HepG2 (cell line): ENCODE data around the gene COL4A6. TPM values are rescaled to one million over a fixed set of nuclear protein-coding genes. Genes with fewer than 3 reads are reported as not detected.
A peak's percentile ranks its signal among the peaks of the same experiment; 100 is the strongest.

ENCODE experiments used
- ATAC-seq: fragments of 200-7000 bp; cut with Tn5 transposase; 3 replicates; pipeline ENCODE4 v1.9.1; 2020; ENCODE audit warnings: mild to moderate bottlenecking, moderate library complexity
- Bru-seq: library from RNA; stranded (reverse); fragments of 400-500 nt; gene quantifications from one replicate; lab custom pipeline; 2021; lab: Mats Ljungman, UMichigan
- BruChase-seq, 2 experiments: library from RNA; stranded (reverse); fragments of 400-500 nt; gene quantifications; one replicate each; lab custom pipeline; 2021; lab: Mats Ljungman, UMichigan
- BruUV-seq: library from RNA; stranded (reverse); fragments of 400-500 nt; replicated peaks from 2 replicates; lab custom pipeline; 2021; lab: Mats Ljungman, UMichigan
- CTCF ChIA-PET: fragments of 300-600 bp; formaldehyde crosslinking; extraction: SDS; loops from one replicate; lab custom pipeline; 2021; ENCODE audit warnings: low total read pairs, inconsistent platforms, low intra/inter-chr PET ratio; lab: Yijun Ruan, JAX
- POLR2A ChIA-PET: fragments of 350-600 bp; sonication (Branson Sonifier 250); formaldehyde crosslinking; loops from one replicate; lab custom pipeline; 2020; ENCODE audit warnings: antibody characterized with exemption, inconsistent platforms; lab: Yijun Ruan, JAX
- DNase-seq: peaks from one replicate; pipeline ENCODE4 v3.0.0-alpha.2; 2015; ENCODE audit warnings: low spot score
- FAIRE-seq: peaks from 3 replicates; lab custom pipeline; 2011; peaks lifted over from hg19 to GRCh38; lab: Jason Lieb, UNC
- H2AFZ ChIP-seq: one replicate; pipeline ENCODE4 v1.6.1; 2011; ENCODE audit warnings: low read length, inconsistent platforms
- H3K27ac ChIP-seq: fragments of 300-600 bp; 3 replicates; pipeline ENCODE4 v1.8.0; 2011; ENCODE audit warnings: mixed run types, mild to moderate bottlenecking, mixed read lengths, low read length, inconsistent platforms; ENCODE audit not compliant: insufficient read depth; ENCODE audit errors: extremely low read length
- H3K27me3 ChIP-seq, 2 experiments: fragments of 200-600 bp in 1 of 2; 2 replicates in 1 of 2; 3 replicates in 1 of 2; pipeline versions ENCODE4 v1.6.0 to v1.8.0; 2011; ENCODE audit warnings: low read length in 2 of 2, mild to moderate bottlenecking in 2 of 2, moderate library complexity in 2 of 2, inconsistent platforms in 1 of 2; ENCODE audit not compliant: insufficient read depth in 2 of 2, control insufficient read depth in 1 of 2
- H3K36me3 ChIP-seq, 2 experiments: fragments of 200-600 bp in 1 of 2; replicated peaks in 1 of 2; 2 replicates in 1 of 2; 3 replicates in 1 of 2; pipeline versions ENCODE4 v1.5.1 to v1.8.0; 2011; ENCODE audit warnings: low read length in 2 of 2, inconsistent platforms in 1 of 2; ENCODE audit not compliant: insufficient read depth in 2 of 2, control insufficient read depth in 1 of 2
- H3K4me1 ChIP-seq: 2 replicates; pipeline ENCODE4 v1.5.1; 2012; ENCODE audit warnings: low read length, inconsistent platforms; ENCODE audit not compliant: insufficient read depth
- H3K4me2 ChIP-seq: 2 replicates; pipeline ENCODE4 v1.6.0; 2011; ENCODE audit warnings: low read depth, low read length, inconsistent platforms
- H3K4me3 ChIP-seq, 3 experiments: fragments of 200-600 bp in 1 of 3; sonication (generic), shearing (Covaris generic) in 1 of 3; replicated peaks in 1 of 3; 2 replicates each; pipeline ENCODE4 v1.5.1; 2011 to 2016; ENCODE audit warnings: low read length in 3 of 3, inconsistent platforms in 2 of 3, low read depth in 2 of 3, mild to moderate bottlenecking in 2 of 3, control low read depth in 1 of 3, mixed read lengths in 1 of 3; ENCODE audit not compliant: insufficient read depth in 1 of 3
- H3K79me2 ChIP-seq: one replicate; pipeline ENCODE4 v1.6.1; 2011; ENCODE audit warnings: low read length, inconsistent platforms; ENCODE audit not compliant: insufficient read depth
- H3K9ac ChIP-seq: 2 replicates; pipeline ENCODE4 v1.6.0; 2011; ENCODE audit warnings: mild to moderate bottlenecking, low read depth, low read length, inconsistent platforms; ENCODE audit not compliant: insufficient read depth
- H3K9me3 ChIP-seq: 2 replicates; pipeline ENCODE4 v1.5.1; 2012; ENCODE audit warnings: mild to moderate bottlenecking, low read length
- H4K20me1 ChIP-seq: 2 replicates; pipeline ENCODE4 v1.6.0; 2011; ENCODE audit warnings: inconsistent platforms, mild to moderate bottlenecking, low read length, moderate library complexity; ENCODE audit not compliant: insufficient read depth
- ETV5 ChIP-seq: IDR thresholded peaks from 2 replicates; pipeline ENCODE4 v1.6.1; 2018; ENCODE audit warnings: missing biosample characterization, missing genetic modification reagents, inconsistent platforms, borderline replicate concordance
- ETV6 ChIP-seq: sonication (generic); formaldehyde crosslinking; conservative IDR thresholded peaks from 2 replicates; pipeline ENCODE4 v1.4.0; 2020; ENCODE audit warnings: missing genetic modification reagents
- HNF4A ChIP-seq: sonication (generic); formaldehyde crosslinking; IDR thresholded peaks from 2 replicates; pipeline ENCODE4 v1.4.0; 2020; ENCODE audit warnings: missing genetic modification reagents
- KMT2A ChIP-seq: sonication (generic); formaldehyde crosslinking; IDR thresholded peaks from 2 replicates; pipeline ENCODE4 v1.4.0; 2020; ENCODE audit warnings: missing genetic modification reagents
- ZBTB38 ChIP-seq: sonication (generic); formaldehyde crosslinking; IDR thresholded peaks from 2 replicates; pipeline ENCODE4 v1.5.1; 2020; ENCODE audit warnings: mild to moderate bottlenecking, missing genetic modification reagents
- ZC3H13 ChIP-seq: sonication (generic); formaldehyde crosslinking; IDR thresholded peaks from 2 replicates; pipeline ENCODE4 v1.8.1; 2023; ENCODE audit warnings: mild to moderate bottlenecking, missing genetic modification reagents, moderate library complexity
- WGBS: methylation state at CpG from one replicate; pipeline ENCODE4 v1.1.6; 2017; ENCODE audit warnings: low lambda C conversion rate; 5-methylcytosine and 5-hydroxymethylcytosine counted together
- in situ Hi-C: cut with HindIII; loops from 2 replicates; pipeline ENCODE4 v1.10.0; 2017; ENCODE audit warnings: low pct_unique_long_range_greater_than_20kb; ENCODE audit not compliant: extremely low pct_ligation_motif_present
- intact Hi-C: fragments of 100-400 bp; cut with micrococcal nuclease; formaldehyde crosslinking; loops from one replicate; pipeline ENCODE4 v1.10.0; 2022; ENCODE audit not compliant: unreplicated experiment
- long read RNA-seq, 2 experiments: library from RNA in 1 of 2; library from polyadenylated mRNA in 1 of 2; stranded (forward) in 1 of 2; unstranded in 1 of 2; transcript quantifications; one replicate each; pipeline ENCODE4 v2.0.0, GENCODE V29; 2019 to 2022
- polyA minus RNA-seq, 3 experiments: library from RNA; depleted of rRNA, polyadenylated mRNA; stranded (reverse); fragments of >200 nt; gene quantifications; 2 replicates each; pipeline ENCODE4 v1.2.3, GENCODE V29; 2011; ENCODE audit warnings: low replicate concordance in 1 of 3
- polyA plus RNA-seq, 8 experiments: library from polyadenylated mRNA; depleted of rRNA in 3 of 8; stranded (reverse) in 7 of 8; unstranded in 1 of 8; fragments of >200 nt; fragmentation: Illumina TruSeq in 4 of 8; extraction: Trizol in 4 of 8; gene quantifications; 2 replicates each; pipeline versions ENCODE4 v1.2.1 to v1.2.3, GENCODE V29; 2011 to 2016; ENCODE audit warnings: low read depth in 4 of 8, missing spikeins in 1 of 8, mixed read lengths in 1 of 8; ENCODE audit not compliant: insufficient read depth in 1 of 8
- total RNA-seq, 5 experiments: library from RNA; depleted of rRNA; stranded (reverse); fragments of >200 nt; fragmentation: Illumina TruSeq; extraction: Trizol; gene quantifications; 2 replicates each; pipeline ENCODE4 v1.2.3, GENCODE V29; 2016; ENCODE audit warnings: low read depth in 1 of 5
- TF ChIP-seq, protein P1 (sequence below): sonication (generic); formaldehyde crosslinking; IDR thresholded peaks from 2 replicates; pipeline ENCODE4 v1.4.0; 2020; ENCODE audit warnings: missing genetic modification reagents
- TF ChIP-seq, protein P2 (sequence below): sonication (generic); formaldehyde crosslinking; IDR thresholded peaks from 2 replicates; pipeline ENCODE4 v1.4.0; 2020; ENCODE audit warnings: mild to moderate bottlenecking, missing genetic modification reagents
- TF ChIP-seq, protein P3 (sequence below): sonication (generic); formaldehyde crosslinking; IDR thresholded peaks from 2 replicates; pipeline ENCODE4 v1.8.1; 2022; ENCODE audit warnings: low read depth, mild to moderate bottlenecking, missing genetic modification reagents

Gene COL4A6
- 3.6 and 8.2 TPM in 2 replicates for total RNA-seq (2016; rRNA removed; fragmentation: Illumina TruSeq; extraction: Trizol)
- total RNA-seq (2016; cell fraction: cytosol; rRNA removed; fragmentation: Illumina TruSeq; extraction: Trizol; ENCODE audit: low read depth) = 0.40 and 0.71 TPM in 2 replicates
- 4.0 and 8.5 TPM in 2 replicates for total RNA-seq (2016; cell fraction: insoluble cytoplasmic fraction; rRNA removed; fragmentation: Illumina TruSeq; extraction: Trizol)
- total RNA-seq (2016; cell fraction: membrane; rRNA removed; fragmentation: Illumina TruSeq; extraction: Trizol) = 1.1 and 1.2 TPM in 2 replicates
- total RNA-seq (2016; cell fraction: nucleus; rRNA removed; fragmentation: Illumina TruSeq; extraction: Trizol) = 10.9 and 12.9 TPM in 2 replicates
- 4.5 and 7.1 TPM in 2 replicates for polyA plus RNA-seq (2011; rRNA removed)
- 2.5 and 3.1 TPM in 2 replicates for polyA plus RNA-seq (2011; cell fraction: cytosol; rRNA removed)
- polyA plus RNA-seq (2011; cell fraction: nucleus; rRNA removed) = 15.8 and 15.9 TPM in 2 replicates
- polyA plus RNA-seq (2012) = 4.1 and 6.0 TPM in 2 replicates
- polyA plus RNA-seq (2016; cell fraction: cytosol; fragmentation: Illumina TruSeq; extraction: Trizol; ENCODE audit: low read depth) = 0.24 and 0.27 TPM in 2 replicates
- 2.2 and 2.8 TPM in 2 replicates for polyA plus RNA-seq (2016; cell fraction: insoluble cytoplasmic fraction; fragmentation: Illumina TruSeq; extraction: Trizol; ENCODE audit: low read depth)
- 0.55 and 0.85 TPM in 2 replicates for polyA plus RNA-seq (2016; cell fraction: membrane; fragmentation: Illumina TruSeq; extraction: Trizol; ENCODE audit: low read depth)
- 13.3 and 14.6 TPM in 2 replicates for polyA plus RNA-seq (2016; cell fraction: nucleus; fragmentation: Illumina TruSeq; extraction: Trizol; ENCODE audit: insufficient read depth, low read depth)
- 4.2 and 45.1 TPM in 2 replicates for polyA minus RNA-seq (2011; rRNA and poly(A)+ RNA removed; ENCODE audit: low replicate concordance)
- polyA minus RNA-seq (2011; cell fraction: cytosol; rRNA and poly(A)+ RNA removed) = 2.5 and 2.7 TPM in 2 replicates
- 11.2 and 13.7 TPM in 2 replicates for polyA minus RNA-seq (2011; cell fraction: nucleus; rRNA and poly(A)+ RNA removed)
- Bru-seq, nascent RNA = percentile 47 among the genes with signal in this experiment
- BruChase-seq, experiment 1, labeled RNA remaining after a 6-hour chase = percentile 44 among the genes with signal in this experiment
- percentile 45 among the genes with signal in this experiment for BruChase-seq, experiment 2, labeled RNA remaining after a 2-hour chase
- long read RNA-seq, experiment 1, partial matches to known transcripts = 3 of 4 reads
- long read RNA-seq, experiment 1, other reads (novel, unspliced or antisense) = 0 of 4 reads
- long read RNA-seq, experiment 2, partial matches to known transcripts = 8 of 17 reads
- long read RNA-seq, experiment 2, other reads (novel, unspliced or antisense) = 8 of 17 reads

DNA sequence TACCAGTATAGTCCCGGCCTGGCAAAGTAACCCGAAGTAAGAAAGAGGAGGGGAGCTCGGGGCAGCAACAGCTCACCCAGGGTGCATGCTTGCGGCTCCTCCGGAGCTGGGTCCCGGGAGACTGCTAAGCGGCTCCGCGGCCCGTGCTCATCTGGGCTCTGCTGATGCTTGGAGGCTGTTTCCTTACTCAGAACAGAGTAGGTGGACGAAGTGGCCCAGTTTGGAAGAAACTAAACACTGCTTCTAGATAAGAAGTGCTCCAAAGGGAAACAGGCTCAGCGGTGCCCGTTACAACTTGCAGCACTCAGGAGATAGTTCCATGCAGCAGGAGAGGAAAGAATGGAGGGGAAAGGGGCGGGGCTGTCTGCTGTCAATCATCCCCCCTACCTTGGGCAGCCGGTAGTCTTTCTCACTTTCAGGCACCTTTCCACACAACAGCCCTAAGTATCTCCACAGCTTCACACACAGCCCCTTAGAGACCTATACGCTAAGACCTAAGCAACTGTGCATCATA, at the start of gene COL4A6:
Gene COL4A6 (minus strand): TSS at position 313 of the 514 bp plus-strand sequence. CDS start 226 bp downstream, at position 87.
- Histone ChIP-seq H3K79me2 (peaks cover 17% of the 10 kb centered on the region), H3K9ac (peak within 1 kb of the TSS; percentile 47), H3K27me3 (no peaks in the 10 kb centered on the region; a peak in 1 of 5 replicates), H3K36me3 (no peaks in the 10 kb centered on the region), H4K20me1 (no peaks in the 10 kb centered on the region), H3K4me1 (peaks cover 16% of the 10 kb centered on the region; the same call in 1 of the 2 replicates), H3K4me2 (peak within 1 kb of the TSS; percentile 92), H3K4me3 (peak within 1 kb of the TSS; percentile 69 to 77 (median 72)), H2AFZ (peak within 1 kb of the TSS; percentile 83), H3K9me3 (no peaks in the 10 kb centered on the region), H3K27ac (no peak within 1 kb of the TSS)
- intact Hi-C loops = loop anchor here (5.0 to 10.0 kb wide), 4 partner anchors 79 to 193 kb away; no protein-coding TSS in a partner anchor
- WGBS = 33% methylated on average over 1 of the region's 16 CpGs
- ChIA-PET POLR2A (interaction anchor here (1.0 kb wide), 1 partner anchor 9 kb away, joined by 3 read pairs; no protein-coding TSS in a partner anchor), CTCF (no interaction called here)
- FAIRE-seq (no peak), ATAC-seq (peak; percentile 85), DNase-seq (peak; percentile 23)
- BruUV-seq = no TSS peak
- in situ Hi-C loops = no loop called here
- TF ChIP-seq, protein P1, sequence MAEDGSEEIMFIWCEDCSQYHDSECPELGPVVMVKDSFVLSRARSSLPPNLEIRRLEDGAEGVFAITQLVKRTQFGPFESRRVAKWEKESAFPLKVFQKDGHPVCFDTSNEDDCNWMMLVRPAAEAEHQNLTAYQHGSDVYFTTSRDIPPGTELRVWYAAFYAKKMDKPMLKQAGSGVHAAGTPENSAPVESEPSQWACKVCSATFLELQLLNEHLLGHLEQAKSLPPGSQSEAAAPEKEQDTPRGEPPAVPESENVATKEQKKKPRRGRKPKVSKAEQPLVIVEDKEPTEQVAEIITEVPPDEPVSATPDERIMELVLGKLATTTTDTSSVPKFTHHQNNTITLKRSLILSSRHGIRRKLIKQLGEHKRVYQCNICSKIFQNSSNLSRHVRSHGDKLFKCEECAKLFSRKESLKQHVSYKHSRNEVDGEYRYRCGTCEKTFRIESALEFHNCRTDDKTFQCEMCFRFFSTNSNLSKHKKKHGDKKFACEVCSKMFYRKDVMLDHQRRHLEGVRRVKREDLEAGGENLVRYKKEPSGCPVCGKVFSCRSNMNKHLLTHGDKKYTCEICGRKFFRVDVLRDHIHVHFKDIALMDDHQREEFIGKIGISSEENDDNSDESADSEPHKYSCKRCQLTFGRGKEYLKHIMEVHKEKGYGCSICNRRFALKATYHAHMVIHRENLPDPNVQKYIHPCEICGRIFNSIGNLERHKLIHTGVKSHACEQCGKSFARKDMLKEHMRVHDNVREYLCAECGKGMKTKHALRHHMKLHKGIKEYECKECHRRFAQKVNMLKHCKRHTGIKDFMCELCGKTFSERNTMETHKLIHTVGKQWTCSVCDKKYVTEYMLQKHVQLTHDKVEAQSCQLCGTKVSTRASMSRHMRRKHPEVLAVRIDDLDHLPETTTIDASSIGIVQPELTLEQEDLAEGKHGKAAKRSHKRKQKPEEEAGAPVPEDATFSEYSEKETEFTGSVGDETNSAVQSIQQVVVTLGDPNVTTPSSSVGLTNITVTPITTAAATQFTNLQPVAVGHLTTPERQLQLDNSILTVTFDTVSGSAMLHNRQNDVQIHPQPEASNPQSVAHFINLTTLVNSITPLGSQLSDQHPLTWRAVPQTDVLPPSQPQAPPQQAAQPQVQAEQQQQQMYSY (CRISPR knock-in tag) = no peak
- TF ChIP-seq ZBTB38 (CRISPR knock-in tag) (no peak), ETV6 (CRISPR knock-in tag) (no peak), ZC3H13 (no peak), HNF4A (CRISPR knock-in tag) (no peak), ETV5 (CRISPR knock-in tag) (no peak), KMT2A (CRISPR knock-in tag) (no peak)
- TF ChIP-seq, protein P2, sequence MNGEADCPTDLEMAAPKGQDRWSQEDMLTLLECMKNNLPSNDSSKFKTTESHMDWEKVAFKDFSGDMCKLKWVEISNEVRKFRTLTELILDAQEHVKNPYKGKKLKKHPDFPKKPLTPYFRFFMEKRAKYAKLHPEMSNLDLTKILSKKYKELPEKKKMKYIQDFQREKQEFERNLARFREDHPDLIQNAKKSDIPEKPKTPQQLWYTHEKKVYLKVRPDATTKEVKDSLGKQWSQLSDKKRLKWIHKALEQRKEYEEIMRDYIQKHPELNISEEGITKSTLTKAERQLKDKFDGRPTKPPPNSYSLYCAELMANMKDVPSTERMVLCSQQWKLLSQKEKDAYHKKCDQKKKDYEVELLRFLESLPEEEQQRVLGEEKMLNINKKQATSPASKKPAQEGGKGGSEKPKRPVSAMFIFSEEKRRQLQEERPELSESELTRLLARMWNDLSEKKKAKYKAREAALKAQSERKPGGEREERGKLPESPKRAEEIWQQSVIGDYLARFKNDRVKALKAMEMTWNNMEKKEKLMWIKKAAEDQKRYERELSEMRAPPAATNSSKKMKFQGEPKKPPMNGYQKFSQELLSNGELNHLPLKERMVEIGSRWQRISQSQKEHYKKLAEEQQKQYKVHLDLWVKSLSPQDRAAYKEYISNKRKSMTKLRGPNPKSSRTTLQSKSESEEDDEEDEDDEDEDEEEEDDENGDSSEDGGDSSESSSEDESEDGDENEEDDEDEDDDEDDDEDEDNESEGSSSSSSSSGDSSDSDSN (CRISPR knock-in tag) = peak; percentile 44; the same call in 1 of the 2 replicates
- TF ChIP-seq, protein P3, sequence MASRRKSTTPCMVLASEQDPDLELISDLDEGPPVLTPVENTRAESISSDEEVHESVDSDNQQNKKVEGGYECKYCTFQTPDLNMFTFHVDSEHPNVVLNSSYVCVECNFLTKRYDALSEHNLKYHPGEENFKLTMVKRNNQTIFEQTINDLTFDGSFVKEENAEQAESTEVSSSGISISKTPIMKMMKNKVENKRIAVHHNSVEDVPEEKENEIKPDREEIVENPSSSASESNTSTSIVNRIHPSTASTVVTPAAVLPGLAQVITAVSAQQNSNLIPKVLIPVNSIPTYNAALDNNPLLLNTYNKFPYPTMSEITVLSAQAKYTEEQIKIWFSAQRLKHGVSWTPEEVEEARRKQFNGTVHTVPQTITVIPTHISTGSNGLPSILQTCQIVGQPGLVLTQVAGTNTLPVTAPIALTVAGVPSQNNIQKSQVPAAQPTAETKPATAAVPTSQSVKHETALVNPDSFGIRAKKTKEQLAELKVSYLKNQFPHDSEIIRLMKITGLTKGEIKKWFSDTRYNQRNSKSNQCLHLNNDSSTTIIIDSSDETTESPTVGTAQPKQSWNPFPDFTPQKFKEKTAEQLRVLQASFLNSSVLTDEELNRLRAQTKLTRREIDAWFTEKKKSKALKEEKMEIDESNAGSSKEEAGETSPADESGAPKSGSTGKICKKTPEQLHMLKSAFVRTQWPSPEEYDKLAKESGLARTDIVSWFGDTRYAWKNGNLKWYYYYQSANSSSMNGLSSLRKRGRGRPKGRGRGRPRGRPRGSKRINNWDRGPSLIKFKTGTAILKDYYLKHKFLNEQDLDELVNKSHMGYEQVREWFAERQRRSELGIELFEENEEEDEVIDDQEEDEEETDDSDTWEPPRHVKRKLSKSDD (CRISPR knock-in tag) = no peak
